ENCODE measurements around the gene GPR132.

The GPR132 gene

DNA sequence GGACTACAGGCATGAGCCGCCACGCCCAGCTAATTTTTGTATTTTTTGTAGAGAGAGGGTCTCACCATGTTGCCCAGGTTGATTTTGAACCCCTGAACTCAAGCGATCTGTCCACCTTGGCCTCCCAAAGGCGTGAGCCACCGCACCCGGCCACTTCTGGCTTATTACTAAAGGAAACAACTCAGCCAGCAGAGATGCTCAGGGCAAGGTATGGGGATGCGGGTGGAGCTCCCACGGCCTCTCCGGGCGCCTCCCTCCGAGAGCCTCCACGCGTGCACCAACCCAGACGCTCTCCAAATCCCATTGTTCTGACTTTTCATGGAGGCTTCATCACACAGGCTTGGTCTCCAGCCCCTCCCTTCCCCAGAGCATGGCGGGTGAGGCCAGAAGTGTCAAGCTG, 6.1 kb upstream of the GPR132 start:
- WGBS (ENCODE audit: insufficient coverage), result 95% methylated on average over 5 of the region's 15 CpGs
- ChIA-PET CTCF (interaction anchor here (7.6 to 8.6 kb wide), 3 partner anchors 10 to 24 kb away, joined by 49 to 143 read pairs (median 86); partner anchors contain the start of gene GPR132), POLR2A (no interaction called here)
- H3K27ac ChIP-seq (ENCODE audit: insufficient read depth in 1 of 2, low read depth in 1 of 2, low read length in 2 of 2, poor library complexity in 1 of 2, severe bottlenecking in 2 of 2), result no peak overlapping the region
- H3K4me1 ChIP-seq (ENCODE audit: control extremely low read depth in 1 of 4, control insufficient read depth in 4 of 4, insufficient read depth in 4 of 4, low read length in 3 of 4), result peaks cover 3 to 60% (median 55%) of the 10 kb centered on the region in 4 experiments
- no peaks in the 10 kb centered on the region for H3K9me3 ChIP-seq (ENCODE audit: control extremely low read depth in 1 of 5, control insufficient read depth in 4 of 5, insufficient read depth in 2 of 5, low read depth in 1 of 5, low read length in 4 of 5)
- no peaks in the 10 kb centered on the region for H3K27me3 ChIP-seq (replicated peaks in 2 of 5; ENCODE audit: control insufficient read depth in 4 of 5, insufficient read depth in 5 of 5, low read length in 4 of 5)
- no peak for DNase-seq
- no peaks in the 10 kb centered on the region for H3K36me3 ChIP-seq (ENCODE audit: control insufficient read depth in 4 of 4, insufficient read depth in 4 of 4, low read length in 3 of 4)
- no peak overlapping the region for H3K4me3 ChIP-seq (ENCODE audit: control insufficient read depth in 1 of 7, extremely low read depth in 1 of 7, insufficient read depth in 4 of 7, low read depth in 2 of 7, low read length in 6 of 7)

DNA sequence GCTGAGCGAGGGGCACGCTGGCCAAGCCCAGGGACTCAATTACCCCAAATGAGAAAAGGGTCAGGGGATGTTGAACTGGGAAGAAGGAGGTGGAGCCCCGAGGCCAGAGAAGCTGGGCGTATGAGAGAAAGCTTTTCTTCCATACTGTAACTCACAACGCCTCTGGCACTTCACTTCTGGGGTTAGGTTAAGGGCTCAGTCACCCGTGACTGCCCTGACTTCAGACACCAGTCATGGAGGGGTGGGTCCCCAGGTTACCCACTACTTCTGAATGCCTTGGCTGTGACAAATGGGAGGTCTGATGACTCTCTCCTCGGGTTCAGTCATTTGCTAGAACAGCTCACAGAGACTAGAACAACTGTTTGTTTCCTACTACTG, 5.5 kb upstream of the GPR132 start:
- H3K27me3 ChIP-seq (replicated peaks in 2 of 5; ENCODE audit: control insufficient read depth in 4 of 5, insufficient read depth in 5 of 5, low read length in 4 of 5), result no peaks in the 10 kb centered on the region
- peak overlapping the region in 1 of 2 experiments; percentile 32 for H3K27ac ChIP-seq (ENCODE audit: insufficient read depth in 1 of 2, low read depth in 1 of 2, low read length in 2 of 2, poor library complexity in 1 of 2, severe bottlenecking in 2 of 2)
- H3K36me3 ChIP-seq (ENCODE audit: control insufficient read depth in 4 of 4, insufficient read depth in 4 of 4, low read length in 3 of 4), result no peaks in the 10 kb centered on the region
- no peaks in the 10 kb centered on the region for H3K9me3 ChIP-seq (ENCODE audit: control extremely low read depth in 1 of 5, control insufficient read depth in 4 of 5, insufficient read depth in 2 of 5, low read depth in 1 of 5, low read length in 4 of 5)
- ChIA-PET POLR2A (no interaction called here), CTCF (interaction anchor here (7.6 to 8.6 kb wide), 3 partner anchors 9 to 24 kb away, joined by 49 to 143 read pairs (median 86); partner anchors contain the start of gene GPR132)
- peaks cover 3 to 60% (median 55%) of the 10 kb centered on the region in 4 experiments for H3K4me1 ChIP-seq (ENCODE audit: control extremely low read depth in 1 of 4, control insufficient read depth in 4 of 4, insufficient read depth in 4 of 4, low read length in 3 of 4)
- peak in 2 of 3 donors; percentile 47 to 50 for DNase-seq
- 87% methylated on average over 3 of the region's 7 CpGs for WGBS (ENCODE audit: insufficient coverage)
- H3K4me3 ChIP-seq (ENCODE audit: control insufficient read depth in 1 of 7, extremely low read depth in 1 of 7, insufficient read depth in 4 of 7, low read depth in 2 of 7, low read length in 6 of 7), result no peak overlapping the region

DNA sequence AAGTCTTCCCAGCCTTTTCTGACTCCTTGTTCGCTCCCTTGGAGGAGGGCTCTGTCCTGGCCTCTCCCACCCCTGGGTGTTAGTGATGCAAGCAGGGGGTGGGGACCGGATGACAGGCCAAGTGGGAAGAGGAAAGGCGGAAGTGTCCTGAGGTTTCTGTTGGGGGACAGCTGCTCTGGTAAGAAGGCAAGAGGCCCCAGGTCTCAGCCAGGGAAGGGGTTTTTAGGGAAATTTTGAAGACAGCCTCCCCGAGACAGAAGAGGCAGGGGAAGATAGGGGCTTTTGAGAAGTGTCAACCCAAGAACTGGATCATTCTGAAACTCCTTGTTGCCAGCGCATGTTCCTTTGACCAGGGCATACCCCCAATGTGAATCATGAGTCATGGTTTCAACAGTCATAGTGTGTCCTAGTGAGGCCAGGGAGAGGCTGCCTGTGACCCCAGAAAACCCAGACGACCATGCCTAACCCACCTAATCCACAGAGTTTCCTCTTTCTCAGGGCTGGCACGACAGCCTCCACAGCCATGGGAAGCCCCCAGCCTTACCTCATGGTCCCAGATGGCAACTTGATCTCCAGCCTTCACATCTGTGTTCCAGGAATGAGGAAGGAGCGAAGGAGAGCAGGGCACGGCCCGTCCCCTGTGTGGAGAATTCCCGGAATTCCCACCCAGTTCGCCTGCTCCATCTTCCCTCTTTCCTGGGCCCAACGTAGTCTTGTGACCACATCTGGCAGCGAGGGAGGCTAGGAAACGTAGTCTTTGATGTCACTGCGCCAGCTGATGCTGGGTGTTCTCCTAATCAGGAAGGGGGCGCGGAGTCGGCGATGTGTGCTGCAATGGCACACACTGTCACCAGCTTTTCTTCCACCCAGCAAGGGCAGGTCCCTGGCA, 4.9 kb upstream of the GPR132 start:
- POLR2A ChIA-PET, result no interaction called here
- peak; percentile 69 to 94 (median 94) for DNase-seq

DNA sequence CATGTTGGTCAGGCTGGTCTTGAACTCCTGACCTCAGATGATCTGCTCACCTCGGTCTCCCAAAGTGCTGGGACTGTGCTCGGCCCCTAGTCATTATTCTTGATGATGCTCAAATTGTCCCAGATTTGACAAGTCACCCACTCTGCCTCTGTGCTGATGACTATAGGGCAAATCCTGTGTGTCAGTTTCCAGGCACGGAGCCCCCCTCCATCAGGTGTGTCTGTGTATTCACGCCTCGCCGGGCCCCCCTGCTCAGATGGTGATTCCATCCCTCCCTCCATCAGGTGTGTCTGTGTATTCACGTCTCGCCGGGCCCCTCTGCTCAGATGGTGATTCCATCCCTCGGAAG, 4.3 kb upstream of the GPR132 start:
- H3K4me3 ChIP-seq (ENCODE audit: control insufficient read depth in 1 of 7, extremely low read depth in 1 of 7, insufficient read depth in 4 of 7, low read depth in 2 of 7, low read length in 6 of 7), result no peak overlapping the region
- no peak for DNase-seq
- H3K4me1 ChIP-seq (ENCODE audit: control extremely low read depth in 1 of 4, control insufficient read depth in 4 of 4, insufficient read depth in 4 of 4, low read length in 3 of 4), result peaks cover 3 to 64% (median 59%) of the 10 kb centered on the region in 4 experiments
- H3K27ac ChIP-seq (ENCODE audit: insufficient read depth in 1 of 2, low read depth in 1 of 2, low read length in 2 of 2, poor library complexity in 1 of 2, severe bottlenecking in 2 of 2), result peak overlapping the region in 1 of 2 experiments; percentile 54
- WGBS (ENCODE audit: insufficient coverage), result 97% methylated on average over 9 of the region's 10 CpGs
- CTCF ChIA-PET, result no interaction called here
- POLR2A ChIA-PET, result no interaction called here
- no peaks in the 10 kb centered on the region for H3K27me3 ChIP-seq (replicated peaks in 2 of 5; ENCODE audit: control insufficient read depth in 4 of 5, insufficient read depth in 5 of 5, low read length in 4 of 5)
- H3K36me3 ChIP-seq (ENCODE audit: control insufficient read depth in 4 of 4, insufficient read depth in 4 of 4, low read length in 3 of 4), result no peaks in the 10 kb centered on the region
- no peaks in the 10 kb centered on the region for H3K9me3 ChIP-seq (ENCODE audit: control extremely low read depth in 1 of 5, control insufficient read depth in 4 of 5, insufficient read depth in 2 of 5, low read depth in 1 of 5, low read length in 4 of 5)

More for the DNA sequence above, 4.9 kb upstream of the GPR132 start:
- Histone ChIP-seq H3K27me3 (replicated peaks in 2 of 5; ENCODE audit: control insufficient read depth in 4 of 5, insufficient read depth in 5 of 5, low read length in 4 of 5) (no peaks in the 10 kb centered on the region), H3K36me3 (ENCODE audit: control insufficient read depth in 4 of 4, insufficient read depth in 4 of 4, low read length in 3 of 4) (no peaks in the 10 kb centered on the region), H3K9me3 (ENCODE audit: control extremely low read depth in 1 of 5, control insufficient read depth in 4 of 5, insufficient read depth in 2 of 5, low read depth in 1 of 5, low read length in 4 of 5) (no peaks in the 10 kb centered on the region), H3K4me1 (ENCODE audit: control extremely low read depth in 1 of 4, control insufficient read depth in 4 of 4, insufficient read depth in 4 of 4, low read length in 3 of 4) (peaks cover 3 to 62% (median 57%) of the 10 kb centered on the region in 4 experiments), H3K4me3 (ENCODE audit: control insufficient read depth in 1 of 7, extremely low read depth in 1 of 7, insufficient read depth in 4 of 7, low read depth in 2 of 7, low read length in 6 of 7) (peak overlapping the region in 2 of 7 experiments; percentile 7 to 10), H3K27ac (ENCODE audit: insufficient read depth in 1 of 2, low read depth in 1 of 2, low read length in 2 of 2, poor library complexity in 1 of 2, severe bottlenecking in 2 of 2) (peak overlapping the region in 1 of 2 experiments; percentile 54)
- 70% methylated on average over 19 of the region's 20 CpGs for WGBS (ENCODE audit: insufficient coverage)
- CTCF ChIA-PET, result interaction anchor here (7.6 to 8.6 kb wide), 3 partner anchors 9 to 23 kb away, joined by 49 to 143 read pairs (median 86); partner anchors contain the start of gene GPR132

DNA sequence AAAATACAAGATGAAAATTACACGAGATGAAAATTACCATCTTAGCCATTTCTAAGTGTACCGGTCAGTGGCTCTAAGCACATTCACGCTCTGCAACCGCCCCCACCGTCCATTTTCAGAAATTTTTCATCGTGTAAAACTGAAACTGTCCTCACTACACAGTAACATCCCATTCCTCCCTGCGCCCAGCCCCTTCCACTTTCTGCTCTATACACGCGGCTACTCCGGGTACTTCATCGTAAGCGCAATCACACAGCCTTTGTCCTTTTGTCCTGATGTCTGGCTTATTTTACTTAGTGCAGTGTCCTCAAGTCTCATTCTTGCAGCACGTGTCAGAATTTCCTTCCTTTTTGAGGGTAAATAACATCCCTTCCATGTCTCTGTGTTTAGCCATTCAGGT, 3.6 kb upstream of the GPR132 start:
- POLR2A ChIA-PET, result no interaction called here
- H3K9me3 ChIP-seq (ENCODE audit: control extremely low read depth in 1 of 5, control insufficient read depth in 4 of 5, insufficient read depth in 2 of 5, low read depth in 1 of 5, low read length in 4 of 5), result no peaks in the 10 kb centered on the region
- whole genome bisulfite sequencing (ENCODE audit: insufficient coverage), result 91% methylated on average over 7 of the region's 13 CpGs
- H3K27me3 ChIP-seq (replicated peaks in 2 of 5; ENCODE audit: control insufficient read depth in 4 of 5, insufficient read depth in 5 of 5, low read length in 4 of 5), result no peaks in the 10 kb centered on the region
- no peak overlapping the region for H3K27ac ChIP-seq (ENCODE audit: insufficient read depth in 1 of 2, low read depth in 1 of 2, low read length in 2 of 2, poor library complexity in 1 of 2, severe bottlenecking in 2 of 2)
- no peak overlapping the region for H3K4me3 ChIP-seq (ENCODE audit: control insufficient read depth in 1 of 7, extremely low read depth in 1 of 7, insufficient read depth in 4 of 7, low read depth in 2 of 7, low read length in 6 of 7)
- CTCF ChIA-PET, result no interaction called here
- H3K4me1 ChIP-seq (ENCODE audit: control extremely low read depth in 1 of 4, control insufficient read depth in 4 of 4, insufficient read depth in 4 of 4, low read length in 3 of 4), result peaks cover 5 to 67% (median 62%) of the 10 kb centered on the region in 4 experiments
- H3K36me3 ChIP-seq (ENCODE audit: control insufficient read depth in 4 of 4, insufficient read depth in 4 of 4, low read length in 3 of 4), result no peaks in the 10 kb centered on the region
- no peak for DNase-seq

DNA sequence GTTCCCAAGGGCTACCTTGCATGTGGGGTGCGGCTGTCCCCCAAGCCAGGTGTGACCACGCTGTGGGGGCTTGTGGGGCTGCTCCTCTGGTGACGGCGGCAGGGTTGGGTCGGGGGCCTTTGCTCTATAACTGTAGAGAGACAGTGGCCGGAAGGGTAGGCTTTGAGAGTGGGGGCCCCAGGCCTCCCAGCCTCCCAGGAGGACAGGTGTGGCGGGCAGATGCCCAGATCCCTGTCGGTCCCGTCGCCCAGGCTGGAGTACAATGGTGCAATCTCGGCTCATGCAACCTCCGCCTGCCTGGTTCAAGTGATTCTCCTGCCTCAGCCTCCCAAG, 2.7 kb upstream of the GPR132 start:
- POLR2A ChIA-PET, result no interaction called here
- Histone ChIP-seq H3K27me3 (replicated peaks in 2 of 5; ENCODE audit: control insufficient read depth in 4 of 5, insufficient read depth in 5 of 5, low read length in 4 of 5) (no peaks in the 10 kb centered on the region), H3K4me1 (ENCODE audit: control extremely low read depth in 1 of 4, control insufficient read depth in 4 of 4, insufficient read depth in 4 of 4, low read length in 3 of 4) (peaks cover 8 to 76% (median 68%) of the 10 kb centered on the region in 4 experiments), H3K9me3 (ENCODE audit: control extremely low read depth in 1 of 5, control insufficient read depth in 4 of 5, insufficient read depth in 2 of 5, low read depth in 1 of 5, low read length in 4 of 5) (no peaks in the 10 kb centered on the region), H3K36me3 (ENCODE audit: control insufficient read depth in 4 of 4, insufficient read depth in 4 of 4, low read length in 3 of 4) (no peaks in the 10 kb centered on the region), H3K4me3 (ENCODE audit: control insufficient read depth in 1 of 7, extremely low read depth in 1 of 7, insufficient read depth in 4 of 7, low read depth in 2 of 7, low read length in 6 of 7) (no peak overlapping the region), H3K27ac (ENCODE audit: insufficient read depth in 1 of 2, low read depth in 1 of 2, low read length in 2 of 2, poor library complexity in 1 of 2, severe bottlenecking in 2 of 2) (no peak overlapping the region)
- DNase-seq, result no peak
- 97% methylated on average over 8 of the region's 12 CpGs for WGBS (ENCODE audit: insufficient coverage)
- CTCF ChIA-PET, result interaction anchor here (1.1 to 16.8 kb wide), 3 partner anchors 6 to 91 kb away, joined by 3 to 187 read pairs (median 143); no protein-coding TSS in a partner anchor

Data from common myeloid progenitor, CD34-positive (primary cell).